CD4-positive, alpha-beta T cell treated with Interleukin-1 beta for 1 hour (primary cell): ENCODE measurements around the gene CDCP2.

Source experiments
- DNase-seq, 2 donors: peaks; one replicate each; pipeline ENCODE4 v3.0.0-alpha.2; 2020 to 2022

CDCP2 gene

DNA sequence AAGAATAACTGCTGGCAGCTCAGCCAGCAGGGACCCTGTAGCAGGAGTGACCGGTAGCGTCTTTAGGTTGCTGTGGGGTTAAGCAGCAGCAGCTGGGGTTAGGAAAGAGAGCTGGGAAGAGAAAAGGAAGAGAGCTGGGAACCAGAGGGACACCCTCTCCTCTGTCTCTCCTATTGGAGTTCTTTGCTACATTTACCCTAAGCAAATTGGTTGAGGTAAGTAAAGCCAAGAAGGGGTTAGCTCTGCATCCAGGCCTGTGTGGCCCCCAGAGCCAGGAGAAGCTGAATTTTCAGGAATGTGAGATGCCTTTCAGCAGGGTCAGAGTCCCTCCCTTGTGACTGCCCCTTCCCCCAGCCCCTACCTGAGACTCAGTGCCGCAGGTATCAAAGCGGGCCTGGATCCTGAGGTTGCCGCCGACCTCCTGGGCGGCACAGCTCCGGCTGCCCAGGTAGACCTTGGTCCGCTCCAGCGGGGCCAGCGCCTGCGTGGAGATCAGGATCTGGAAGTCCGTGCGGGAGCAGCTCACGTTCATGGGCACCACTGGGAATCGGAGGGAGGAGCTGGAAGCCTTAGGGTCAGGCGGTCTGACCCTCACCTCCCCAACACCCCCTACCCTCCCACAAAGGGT lies 16.4 kb downstream of the CDCP2 start:
- no peak for DNase-seq

GRCh38 chr1:54135436-54136120 lies 17.2 kb downstream of the CDCP2 start:
- no peak for DNase-seq

GRCh38 chr1:54134295-54134694 lies 18.5 kb downstream of the CDCP2 start:
- no peak for DNase-seq

- DNase-seq, result no peak
These were observed 20.3 kb downstream of the CDCP2 start for GRCh38 chr1:54132495-54132894.

- DNase-seq, result no peak
These were observed 21.4 kb downstream of the CDCP2 start for GRCh38 chr1:54131419-54131818.

- DNase-seq, result no peak
These were observed 22.9 kb downstream of the CDCP2 start for GRCh38 chr1:54129858-54130257.

GRCh38 chr1:54127594-54128300 lies 25.1 kb downstream of the CDCP2 start:
- no peak for DNase-seq

- DNase-seq, result no peak
These were observed 26.5 kb downstream of the CDCP2 start for GRCh38 chr1:54126271-54126815.

- DNase-seq, result no peak
These were observed 27.3 kb downstream of the CDCP2 start for GRCh38 chr1:54125386-54126070.

DNA sequence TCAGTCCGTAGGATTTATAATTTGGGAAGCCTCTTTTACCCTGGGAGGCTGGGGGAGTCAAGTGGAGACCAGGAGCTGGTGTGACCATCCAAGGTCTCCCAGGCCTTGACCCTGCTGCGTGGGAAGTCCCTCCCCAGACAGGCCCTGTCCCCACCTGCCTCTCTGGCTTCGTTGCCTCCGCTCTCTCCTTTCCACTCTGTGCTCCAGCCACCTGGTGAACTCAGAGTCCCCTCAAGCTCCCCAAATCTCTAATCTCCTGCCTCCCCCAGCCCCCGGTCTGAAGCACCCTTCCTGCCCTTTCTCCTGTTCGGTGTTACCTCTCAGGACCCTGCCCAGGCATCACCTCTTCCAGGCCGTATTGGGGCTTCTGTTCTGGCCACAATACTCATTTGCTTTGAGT lies 27.9 kb downstream of the CDCP2 start:
- DNase-seq, result no peak

- DNase-seq, result no peak
These were observed 28.3 kb downstream of the CDCP2 start for GRCh38 chr1:54124472-54124871.

DNA sequence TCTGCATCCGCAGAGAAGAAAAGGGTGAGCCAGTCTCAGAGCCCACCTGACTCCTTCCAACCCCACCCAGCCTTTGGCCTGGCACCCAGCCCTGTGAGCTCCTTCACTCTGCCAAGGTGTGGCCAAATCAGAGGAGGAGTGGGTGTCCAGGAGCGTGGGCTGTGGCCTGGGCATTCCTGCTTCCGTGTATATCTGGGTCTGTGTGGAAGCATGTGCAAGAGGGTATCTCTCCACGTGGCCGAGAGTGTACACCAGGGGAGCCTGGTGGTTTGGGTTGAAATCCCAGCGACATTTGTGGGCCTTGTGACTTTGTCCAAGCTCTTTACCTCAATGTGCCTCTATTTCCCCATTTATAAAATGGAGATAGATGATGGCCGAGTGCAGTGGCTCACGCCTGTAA lies 29.8 kb downstream of the CDCP2 start:
- no peak for DNase-seq

GRCh38 chr1:54122135-54122751 lies 30.6 kb downstream of the CDCP2 start:
- DNase-seq, result no peak

DNA sequence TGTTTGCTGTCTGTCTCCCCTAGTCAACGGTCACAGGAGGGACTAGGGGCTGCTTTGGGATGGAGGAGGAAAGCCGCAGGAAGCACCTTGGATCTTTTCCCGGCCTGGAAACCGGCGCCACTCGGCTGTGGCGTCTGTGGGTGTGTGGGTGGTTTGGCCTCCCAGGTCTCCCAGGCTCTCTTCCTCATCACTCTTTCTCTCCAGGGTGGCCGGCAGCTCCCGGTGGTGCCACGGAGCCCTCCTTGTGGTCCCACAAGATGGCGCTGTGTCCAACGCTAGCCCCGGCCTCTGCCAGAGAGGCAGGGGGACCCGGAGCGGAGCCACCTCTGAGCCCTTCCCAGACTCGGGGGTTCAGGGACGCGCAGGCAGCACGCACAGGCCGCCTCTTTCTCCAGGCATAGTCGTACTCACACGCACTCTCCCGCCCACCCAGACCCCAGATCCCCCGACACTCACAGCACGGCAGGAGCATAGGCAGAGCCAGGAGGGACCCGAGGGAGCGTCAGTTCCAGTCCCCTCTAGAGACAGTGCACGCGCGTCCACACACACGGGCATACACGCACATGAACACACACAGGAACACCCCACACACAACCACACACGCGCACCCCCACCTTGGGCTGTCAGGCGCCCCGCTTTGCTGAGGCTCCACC lies 31.2 kb downstream of the CDCP2 start:
- peak; percentile 56 to 62 for DNase-seq

- no peak for DNase-seq
These were observed 31.9 kb downstream of the CDCP2 start for GRCh38 chr1:54120698-54121481.

DNA sequence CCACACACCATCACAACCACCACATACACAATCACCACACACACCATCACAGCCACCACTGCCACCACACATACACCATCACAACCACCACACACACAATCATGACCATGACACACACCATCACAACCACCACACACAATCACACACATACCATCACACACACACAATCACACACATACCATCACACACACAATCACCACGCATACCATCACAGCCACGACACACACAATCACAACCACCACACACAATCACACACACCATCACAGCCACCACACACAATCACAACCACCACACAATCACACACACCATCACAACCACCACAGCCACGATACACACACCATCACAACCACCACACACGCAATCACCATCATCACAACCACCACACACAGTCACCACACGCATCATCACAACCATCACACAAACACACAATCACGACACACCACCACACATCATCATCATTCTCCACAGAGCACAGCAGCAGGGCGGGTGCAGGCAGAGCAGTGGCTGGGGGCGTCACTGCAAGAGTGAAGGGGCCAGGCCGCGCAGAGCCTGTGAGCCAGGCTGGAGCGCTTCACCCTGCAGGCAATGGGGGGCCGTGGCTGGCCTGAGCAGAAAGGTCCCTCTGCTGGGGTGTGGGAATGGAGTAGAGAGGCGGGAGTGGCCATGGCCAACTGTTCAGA lies 32.6 kb downstream of the CDCP2 start:
- no peak for DNase-seq

DNA sequence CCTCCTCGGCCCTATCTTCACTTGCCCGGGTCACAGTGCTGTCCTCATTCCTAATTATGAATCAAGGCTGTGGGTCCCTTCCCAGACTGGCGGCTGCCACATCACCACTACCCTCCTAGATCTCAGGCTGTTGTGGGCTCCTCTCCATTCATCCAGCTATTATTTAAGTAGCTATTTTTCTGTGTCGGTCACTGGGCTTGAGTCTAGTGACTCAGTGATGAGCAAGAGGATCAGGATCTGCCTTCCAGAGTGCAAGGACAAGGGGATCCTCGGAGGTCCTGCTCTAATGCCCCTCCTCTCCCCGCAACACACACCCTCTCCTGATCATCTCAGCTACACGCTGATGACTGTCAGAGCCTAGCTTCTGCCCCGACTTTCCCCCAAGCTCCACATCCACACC lies 34.1 kb downstream of the CDCP2 start:
- DNase-seq, result no peak

DNA sequence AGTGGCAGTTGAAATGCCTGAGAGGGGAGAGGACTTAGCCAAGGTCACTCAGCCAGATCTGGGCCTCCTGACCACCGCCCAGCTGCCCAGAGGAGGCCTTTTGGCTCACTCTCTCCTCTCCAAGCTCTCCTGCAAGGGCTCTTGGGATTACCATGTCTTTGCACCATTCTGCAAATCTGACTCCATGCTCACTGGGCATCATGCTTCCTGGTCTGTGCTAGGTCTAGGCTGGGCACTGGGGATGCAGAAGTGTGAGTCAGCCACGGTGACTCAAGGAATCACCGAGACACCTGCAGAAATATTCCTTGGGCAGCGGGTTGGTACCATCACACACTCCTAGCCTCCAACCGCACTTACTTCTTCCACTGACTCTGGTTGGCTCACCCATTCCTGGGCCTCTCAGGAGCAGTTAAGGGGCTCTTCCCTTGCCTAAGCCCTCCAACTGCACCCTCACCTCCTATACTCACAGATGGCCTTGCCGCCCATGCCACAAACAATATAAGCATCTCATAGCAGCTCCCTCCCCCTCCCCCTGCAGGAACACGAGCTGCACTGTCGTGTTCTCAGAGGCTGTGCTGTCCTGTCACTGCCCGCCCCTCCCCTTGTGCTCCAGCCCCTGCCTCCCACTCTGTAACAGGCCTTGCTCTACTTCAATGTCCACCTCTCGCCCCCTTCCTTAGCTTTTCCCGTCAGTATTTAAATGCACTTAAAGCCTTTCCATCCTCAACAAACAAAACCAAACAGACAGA lies 34.8 kb downstream of the CDCP2 start:
- DNase-seq, result no peak

DNA sequence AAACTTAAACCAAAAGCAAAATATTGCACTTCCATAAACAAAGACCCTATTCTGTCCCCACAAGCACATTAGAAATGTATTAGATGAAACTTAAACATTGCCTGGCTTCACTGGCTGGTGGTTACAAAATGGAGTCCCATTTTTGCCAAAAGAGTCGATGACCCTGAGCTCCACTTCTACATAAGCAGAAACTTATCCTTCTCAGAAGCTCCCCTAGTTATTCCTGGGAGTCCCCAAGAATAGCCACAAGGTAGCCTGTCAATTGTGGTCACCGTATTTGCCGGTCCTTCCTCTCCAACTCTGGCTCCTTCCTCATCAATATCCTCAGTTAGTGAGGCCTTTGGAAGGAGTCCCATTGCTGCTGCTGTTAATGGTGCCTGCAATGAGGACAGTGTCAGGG lies 37.3 kb downstream of the CDCP2 start:
- no peak for DNase-seq

- DNase-seq, result no peak
These were observed 37.8 kb downstream of the CDCP2 start for GRCh38 chr1:54114955-54115354.
